GM04504 (cell line): Measurements from ENCODE around the gene TMEM248.
"Not testable (repeated sequence)": the region's sequence is repeated elsewhere in the genome, so short reads cannot be mapped to it uniquely, and the experiment has no call there.

Experiments
- DNase-seq: peaks from one replicate; pipeline ENCODE4 v3.0.0-alpha.2; 2012; ENCODE audit warnings: low read depth

TMEM248 gene

GRCh38 chr7:66910789-66911188, 10.2 kb upstream of the TMEM248 start:
- no peak for DNase-seq

GRCh38 chr7:66911191-66911590, 9.8 kb upstream of the TMEM248 start:
- not testable (repeated sequence) for DNase-seq

GRCh38 chr7:66912195-66912594, 8.8 kb upstream of the TMEM248 start:
- no peak for DNase-seq

- DNase-seq = no peak
Measured at GRCh38 chr7:66913118-66914037, 7.6 kb upstream of the TMEM248 start.

- DNase-seq = not testable (repeated sequence)
Measured at GRCh38 chr7:66917904-66918303, 3.1 kb upstream of the TMEM248 start.

GRCh38 chr7:66919304-66919703, 1.7 kb upstream of the TMEM248 start:
- DNase-seq = no peak

GRCh38 chr7:66919704-66920103, 1.3 kb upstream of the TMEM248 start:
- no peak for DNase-seq

- DNase-seq = no peak
Measured at GRCh38 chr7:66920256-66920655, 769 bp upstream of the TMEM248 start.

GRCh38 chr7:66921396-66921917, 432 bp downstream of the TMEM248 start:
- DNase-seq = peak; percentile 34

- no peak for DNase-seq
Measured at GRCh38 chr7:66921918-66922486, 977 bp downstream of the TMEM248 start.

- no peak for DNase-seq
Measured at GRCh38 chr7:66925255-66925654, 4.2 kb downstream of the TMEM248 start.

GRCh38 chr7:66927348-66927948, 6.4 kb downstream of the TMEM248 start:
- no peak for DNase-seq

GRCh38 chr7:66928388-66928787, 7.4 kb downstream of the TMEM248 start:
- DNase-seq = no peak

GRCh38 chr7:66929165-66929564, 8.1 kb downstream of the TMEM248 start:
- DNase-seq = no peak

GRCh38 chr7:66929935-66930334, 8.9 kb downstream of the TMEM248 start:
- DNase-seq = no peak

- no peak for DNase-seq
Measured at GRCh38 chr7:66930341-66930740, 9.3 kb downstream of the TMEM248 start.

GRCh38 chr7:66933469-66933868, 12.4 kb downstream of the TMEM248 start:
- DNase-seq = no peak

- no peak for DNase-seq
Measured at GRCh38 chr7:66937940-66938339, 16.9 kb downstream of the TMEM248 start.

GRCh38 chr7:66939325-66939724, 18.3 kb downstream of the TMEM248 start:
- DNase-seq = no peak

GRCh38 chr7:66946545-66946944, 25.5 kb downstream of the TMEM248 start:
- no peak for DNase-seq

- DNase-seq = no peak
Measured at GRCh38 chr7:66948480-66949109, 27.6 kb downstream of the TMEM248 start.

- no peak for DNase-seq
Measured at GRCh38 chr7:66950311-66950710, 29.3 kb downstream of the TMEM248 start.
